ENCODE measurements around the gene RASGEF1C. TPM values are rescaled to one million over a fixed set of nuclear protein-coding genes. Genes with fewer than 3 reads are reported as not detected.
"Not testable (repeated sequence)": the region's sequence is repeated elsewhere in the genome, so short reads cannot be mapped to it uniquely, and the experiment has no call there.

The RASGEF1C gene
- polyA plus RNA-seq, 3 donors, result not detected

GRCh38 chr5:180211761-180212035 is 2.7 kb upstream of the RASGEF1C start:
- Histone ChIP-seq H3K36me3 (replicated peaks in 1 of 2; ENCODE audit: control insufficient read depth in 1 of 2, insufficient read depth in 2 of 2, low read length in 2 of 2) (no peaks in the 10 kb centered on the region), H3K4me1 (ENCODE audit: control insufficient read depth in 1 of 2, insufficient read depth in 2 of 2, low read length in 2 of 2) (peaks cover 5 to 10% of the 10 kb centered on the region in 2 donors), H3K4me3 (replicated peaks in 1 of 3; ENCODE audit: low read depth in 2 of 3, low read length in 3 of 3) (no peak overlapping the region), H3K27me3 (ENCODE audit: control insufficient read depth in 2 of 2, insufficient read depth in 2 of 2, low read length in 2 of 2) (peaks cover 5 to 27% of the 10 kb centered on the region in 2 donors), H3K9ac (ENCODE audit: insufficient read depth, low read length, poor library complexity, severe bottlenecking) (no peak overlapping the region), H2AFZ (ENCODE audit: insufficient read depth, low read depth, low read length, poor library complexity, severe bottlenecking) (no peak overlapping the region), H3K9me3 (replicated peaks in 1 of 2; ENCODE audit: control insufficient read depth in 1 of 2, insufficient read depth in 1 of 2, low read length in 2 of 2) (peaks cover 11 to 17% of the 10 kb centered on the region in 2 donors), H3K27ac (ENCODE audit: low read depth in 1 of 2, low read length in 2 of 2) (no peak overlapping the region), H3K79me2 (ENCODE audit: insufficient read depth, low read length) (no peaks in the 10 kb centered on the region), H4K20me1 (ENCODE audit: insufficient read depth, low read length) (no peaks in the 10 kb centered on the region), H3K4me2 (replicated peaks; ENCODE audit: extremely low read depth, low read length, poor library complexity, severe bottlenecking) (no peak overlapping the region)
- no peak overlapping the region for H3K27ac Mint-ChIP-seq
- H3K36me3 Mint-ChIP-seq, result peaks cover 5 to 7% of the 10 kb centered on the region in 2 donors
- TF ChIP-seq CTCF (IDR thresholded peaks at IDR 0.05), result no peak
- no peak for DNase-seq
- H3K27me3 Mint-ChIP-seq (ENCODE audit: low read depth in 3 of 3), result peaks cover 25 to 53% (median 35%) of the 10 kb centered on the region in 3 donors
- peaks cover 6 to 33% (median 19%) of the 10 kb centered on the region in 7 donors for H3K9me3 Mint-ChIP-seq
- intact Hi-C loops (cut with micrococcal nuclease), result loop anchor here in 1 of 2 donors (5.0 kb wide), 1 partner anchor 84 kb away; no protein-coding TSS in a partner anchor
- H3K4me1 Mint-ChIP-seq, result peaks cover 8% of the 10 kb centered on the region
- 100% methylated on average over 1 of the region's 4 CpGs for WGBS (ENCODE audit: insufficient coverage)
- H3K4me3 Mint-ChIP-seq, result no peak overlapping the region

DNA sequence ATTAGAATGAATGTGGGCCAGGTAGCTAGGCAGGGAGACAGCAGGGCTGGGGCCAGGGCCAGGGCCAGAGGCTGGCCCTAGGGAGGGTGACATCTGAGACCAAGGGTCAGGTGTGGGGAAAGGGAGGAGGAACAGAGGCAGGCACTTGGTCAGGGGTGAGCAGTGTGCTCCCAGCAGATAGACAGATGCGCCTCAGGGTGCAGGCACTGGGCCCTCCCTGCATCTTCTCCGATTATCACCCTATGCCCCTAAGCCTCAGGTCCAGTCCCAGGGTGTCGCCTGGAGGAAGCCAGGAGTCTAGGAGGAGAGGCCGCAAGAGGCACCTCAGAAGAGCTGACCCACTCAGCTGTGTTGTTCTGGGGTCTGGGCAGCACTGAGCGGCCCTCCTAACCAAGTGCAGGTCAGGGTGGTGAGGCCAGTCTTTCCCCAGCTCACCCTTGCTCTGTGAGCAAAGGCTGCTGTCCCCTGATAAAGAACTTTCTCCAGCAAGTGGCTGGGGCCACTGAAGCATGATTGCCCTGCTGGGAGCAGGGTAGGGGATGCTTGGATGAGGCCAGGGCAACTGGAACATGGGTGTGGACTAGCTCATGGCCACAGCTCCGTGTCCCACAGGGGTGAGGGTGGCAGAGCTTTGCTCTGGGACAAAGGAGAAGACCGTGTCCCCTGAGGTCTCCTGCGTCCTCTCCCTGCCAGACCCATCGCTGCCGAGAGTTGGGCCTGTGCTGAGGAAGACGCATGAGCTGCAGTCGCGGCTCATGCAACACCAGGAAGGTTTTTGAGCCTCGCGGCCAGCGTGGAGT is 2.1 kb upstream of the RASGEF1C start:
- TF ChIP-seq CTCF (IDR thresholded peaks at IDR 0.05), result no peak
- H3K27ac Mint-ChIP-seq, result no peak overlapping the region
- Histone ChIP-seq H3K4me2 (replicated peaks; ENCODE audit: extremely low read depth, low read length, poor library complexity, severe bottlenecking) (no peak overlapping the region), H3K79me2 (ENCODE audit: insufficient read depth, low read length) (no peaks in the 10 kb centered on the region), H3K9me3 (replicated peaks in 1 of 2; ENCODE audit: control insufficient read depth in 1 of 2, insufficient read depth in 1 of 2, low read length in 2 of 2) (peaks cover 6 to 12% of the 10 kb centered on the region in 2 donors), H3K9ac (ENCODE audit: insufficient read depth, low read length, poor library complexity, severe bottlenecking) (no peak overlapping the region), H3K27ac (ENCODE audit: low read depth in 1 of 2, low read length in 2 of 2) (no peak overlapping the region), H3K27me3 (ENCODE audit: control insufficient read depth in 2 of 2, insufficient read depth in 2 of 2, low read length in 2 of 2) (peaks cover 5 to 29% of the 10 kb centered on the region in 2 donors), H3K4me3 (replicated peaks in 1 of 3; ENCODE audit: low read depth in 2 of 3, low read length in 3 of 3) (no peak overlapping the region), H2AFZ (ENCODE audit: insufficient read depth, low read depth, low read length, poor library complexity, severe bottlenecking) (no peak overlapping the region), H3K4me1 (ENCODE audit: control insufficient read depth in 1 of 2, insufficient read depth in 2 of 2, low read length in 2 of 2) (peaks cover 5 to 10% of the 10 kb centered on the region in 2 donors), H3K36me3 (replicated peaks in 1 of 2; ENCODE audit: control insufficient read depth in 1 of 2, insufficient read depth in 2 of 2, low read length in 2 of 2) (no peaks in the 10 kb centered on the region), H4K20me1 (ENCODE audit: insufficient read depth, low read length) (no peaks in the 10 kb centered on the region)
- intact Hi-C loops (cut with micrococcal nuclease), result loop anchor here in 1 of 2 donors (5.0 kb wide), 1 partner anchor 84 kb away; no protein-coding TSS in a partner anchor
- 96% methylated on average over 13 of the region's 16 CpGs for WGBS (ENCODE audit: insufficient coverage)
- no peak overlapping the region for H3K4me3 Mint-ChIP-seq
- peaks cover 5 to 28% (median 17%) of the 10 kb centered on the region in 7 donors for H3K9me3 Mint-ChIP-seq
- peaks cover 26 to 56% (median 40%) of the 10 kb centered on the region in 3 donors for H3K27me3 Mint-ChIP-seq (ENCODE audit: low read depth in 3 of 3)
- DNase-seq, result no peak
- H3K4me1 Mint-ChIP-seq, result peaks cover 8% of the 10 kb centered on the region
- H3K36me3 Mint-ChIP-seq, result peaks cover 5 to 7% of the 10 kb centered on the region in 2 donors

- H3K27ac ChIP-seq (ENCODE audit: low read depth in 1 of 2, low read length in 2 of 2); H3K4me2 ChIP-seq (replicated peaks; ENCODE audit: extremely low read depth, low read length, poor library complexity, severe bottlenecking); DNase-seq; H2AFZ ChIP-seq (ENCODE audit: insufficient read depth, low read depth, low read length, poor library complexity, severe bottlenecking); H3K4me3 ChIP-seq (replicated peaks in 1 of 3; ENCODE audit: low read depth in 2 of 3, low read length in 3 of 3); H3K9ac ChIP-seq (ENCODE audit: insufficient read depth, low read length, poor library complexity, severe bottlenecking); H4K20me1 ChIP-seq (ENCODE audit: insufficient read depth, low read length); H3K27ac Mint-ChIP-seq; H3K9me3 ChIP-seq (replicated peaks in 1 of 2; ENCODE audit: control insufficient read depth in 1 of 2, insufficient read depth in 1 of 2, low read length in 2 of 2); H3K79me2 ChIP-seq (ENCODE audit: insufficient read depth, low read length); H3K36me3 Mint-ChIP-seq; H3K36me3 ChIP-seq (replicated peaks in 1 of 2; ENCODE audit: control insufficient read depth in 1 of 2, insufficient read depth in 2 of 2, low read length in 2 of 2); H3K4me1 Mint-ChIP-seq: not testable (repeated sequence)
- Histone ChIP-seq H3K27me3 (ENCODE audit: control insufficient read depth in 2 of 2, insufficient read depth in 2 of 2, low read length in 2 of 2) (peaks cover 5 to 29% of the 10 kb centered on the region in 2 donors), H3K4me1 (ENCODE audit: control insufficient read depth in 1 of 2, insufficient read depth in 2 of 2, low read length in 2 of 2) (peaks cover 5 to 10% of the 10 kb centered on the region in 2 donors)
- intact Hi-C loops (cut with micrococcal nuclease), result loop anchor here in 1 of 2 donors (5.0 kb wide), 1 partner anchor 83 kb away; no protein-coding TSS in a partner anchor
- 91% methylated on average over 9 of the region's 12 CpGs for WGBS (ENCODE audit: insufficient coverage)
- peak overlapping the region in 1 of 2 donors; percentile 68 for H3K4me3 Mint-ChIP-seq
- H3K27me3 Mint-ChIP-seq (ENCODE audit: low read depth in 3 of 3), result peaks cover 26 to 60% (median 44%) of the 10 kb centered on the region in 3 donors
- peaks cover 0 to 17% (median 9%) of the 10 kb centered on the region in 7 donors for H3K9me3 Mint-ChIP-seq
Observed at GRCh38 chr5:180210077-180210476, 1.1 kb upstream of the RASGEF1C start.
